HepG2 (cell line): ENCODE measurements around the gene LSM10. TPM values are rescaled to one million over a fixed set of nuclear protein-coding genes. Genes with fewer than 3 reads are reported as not detected.

Experiments used
- ATAD3A ChIP-seq: sonication (generic); formaldehyde crosslinking; IDR thresholded peaks from 2 replicates; pipeline ENCODE4 v1.4.0; 2020; ENCODE audit warnings: missing genetic modification reagents
- EZH2 ChIP-seq: conservative IDR thresholded peaks from 2 replicates; pipeline ENCODE4 v1.6.1; 2012; ENCODE audit warnings: mild to moderate bottlenecking, low read depth, low read length, moderate library complexity
- HNRNPK ChIP-seq: fragments of 200-400 bp; formaldehyde crosslinking; IDR thresholded peaks from 2 replicates; pipeline ENCODE4 v1.6.1; 2018; ENCODE audit warnings: low read length, low read depth, moderate library complexity, mild to moderate bottlenecking; ENCODE audit not compliant: poor library complexity, severe bottlenecking
- IRF2 ChIP-seq: IDR thresholded peaks from 2 replicates; pipeline ENCODE4 v1.6.1; 2018; ENCODE audit warnings: missing genetic modification reagents, missing compliant biosample characterization
- KAT7 ChIP-seq: IDR thresholded peaks from 2 replicates; pipeline ENCODE4 v1.6.1; 2018; ENCODE audit warnings: borderline replicate concordance, missing compliant biosample characterization
- MED8 ChIP-seq: sonication (generic); formaldehyde crosslinking; IDR thresholded peaks from 2 replicates; pipeline ENCODE4 v1.8.1; 2023; ENCODE audit warnings: mild to moderate bottlenecking, missing genetic modification reagents; ENCODE audit not compliant: insufficient replicate concordance
- MTA1 ChIP-seq: sonication (generic); formaldehyde crosslinking; IDR thresholded peaks from 2 replicates; pipeline ENCODE4 v1.4.0; 2020; ENCODE audit warnings: missing genetic modification reagents, mild to moderate bottlenecking, borderline replicate concordance
- NFKB2 ChIP-seq: sonication (generic); formaldehyde crosslinking; IDR thresholded peaks from 2 replicates; pipeline ENCODE4 v1.4.0; 2020; ENCODE audit warnings: missing genetic modification reagents, borderline replicate concordance
- NFRKB ChIP-seq: fragments of 450-650 bp; IDR thresholded peaks from 2 replicates; pipeline ENCODE4 v1.6.1; 2017
- SMC3 ChIP-seq: IDR thresholded peaks from 2 replicates; pipeline ENCODE4 v1.6.1; 2011; ENCODE audit warnings: low read length, improper control_type of control experiment
- ZBTB7A ChIP-seq: sonication (generic); formaldehyde crosslinking; IDR thresholded peaks from 2 replicates; pipeline ENCODE4 v1.8.0; 2022; ENCODE audit warnings: mild to moderate bottlenecking, missing genetic modification reagents
- ZIK1 ChIP-seq: sonication (generic); formaldehyde crosslinking; IDR thresholded peaks from 2 replicates; pipeline ENCODE4 v1.5.0; 2020; ENCODE audit warnings: mild to moderate bottlenecking, low read depth, missing genetic modification reagents, borderline replicate concordance
- ZNF235 ChIP-seq: sonication (generic); formaldehyde crosslinking; IDR thresholded peaks from 2 replicates; pipeline ENCODE4 v1.8.1; 2023; ENCODE audit warnings: mild to moderate bottlenecking, missing genetic modification reagents, borderline replicate concordance
- ZNF558 ChIP-seq: sonication (generic); formaldehyde crosslinking; IDR thresholded peaks from 2 replicates; pipeline ENCODE4 v1.9.0; 2022; ENCODE audit warnings: mild to moderate bottlenecking, missing genetic modification reagents, borderline replicate concordance
- ZNF598 ChIP-seq: sonication (generic); formaldehyde crosslinking; IDR thresholded peaks from 2 replicates; pipeline ENCODE4 v1.5.1; 2020; ENCODE audit warnings: mild to moderate bottlenecking, missing genetic modification reagents, borderline replicate concordance
- ZNF709 ChIP-seq: sonication (generic); formaldehyde crosslinking; IDR thresholded peaks from 2 replicates; pipeline ENCODE4 v1.5.0; 2020; ENCODE audit warnings: mild to moderate bottlenecking, missing genetic modification reagents
- ZNF766 ChIP-seq: sonication (generic); formaldehyde crosslinking; IDR thresholded peaks from 2 replicates; pipeline ENCODE4 v1.5.0; 2020; ENCODE audit warnings: missing genetic modification reagents, borderline replicate concordance
- ZSCAN21 ChIP-seq: sonication (generic); formaldehyde crosslinking; IDR thresholded peaks from 2 replicates; pipeline ENCODE4 v1.8.0; 2022; ENCODE audit warnings: mild to moderate bottlenecking, missing genetic modification reagents, moderate library complexity, borderline replicate concordance
- polyA plus RNA-seq, 8 experiments: library from polyadenylated mRNA; depleted of rRNA in 3 of 8; stranded (reverse) in 7 of 8; unstranded in 1 of 8; fragments of >200 nt; fragmentation: Illumina TruSeq in 4 of 8; extraction: Trizol in 4 of 8; gene quantifications; 2 replicates each; pipeline versions ENCODE4 v1.2.1 to v1.2.3, GENCODE V29; 2011 to 2016; ENCODE audit warnings: low read depth in 4 of 8, missing spikeins in 1 of 8, mixed read lengths in 1 of 8; ENCODE audit not compliant: insufficient read depth in 1 of 8
- total RNA-seq, 5 experiments: library from RNA; depleted of rRNA; stranded (reverse); fragments of >200 nt; fragmentation: Illumina TruSeq; extraction: Trizol; gene quantifications; 2 replicates each; pipeline ENCODE4 v1.2.3, GENCODE V29; 2016; ENCODE audit warnings: low read depth in 1 of 5
- TF ChIP-seq, protein P1 (sequence below): fragments of 450-650 bp; IDR thresholded peaks from 2 replicates; pipeline ENCODE4 v1.6.1; 2017
- TF ChIP-seq, protein P2 (sequence below): sonication (generic); formaldehyde crosslinking; IDR thresholded peaks from 2 replicates; pipeline ENCODE4 v1.4.0; 2020; ENCODE audit warnings: mild to moderate bottlenecking, missing genetic modification reagents, borderline replicate concordance
- TF ChIP-seq, protein P3 (sequence below): sonication (generic); formaldehyde crosslinking; IDR thresholded peaks from 2 replicates; pipeline ENCODE4 v1.8.1; 2023; ENCODE audit warnings: mild to moderate bottlenecking, inconsistent platforms, moderate library complexity, missing genetic modification reagents, borderline replicate concordance
- TF ChIP-seq, protein P4 (sequence below): IDR thresholded peaks from 2 replicates; pipeline ENCODE4 v1.6.1; 2016; ENCODE audit warnings: missing biosample characterization, missing genetic modification reagents, low read depth

LSM10 gene
- total and polyA plus RNA-seq, 2 of the 13 experiments (the other 11 are each of a cell fraction or from before 2014, with no cell fraction given), result 14.0 to 52.0 TPM

DNA sequence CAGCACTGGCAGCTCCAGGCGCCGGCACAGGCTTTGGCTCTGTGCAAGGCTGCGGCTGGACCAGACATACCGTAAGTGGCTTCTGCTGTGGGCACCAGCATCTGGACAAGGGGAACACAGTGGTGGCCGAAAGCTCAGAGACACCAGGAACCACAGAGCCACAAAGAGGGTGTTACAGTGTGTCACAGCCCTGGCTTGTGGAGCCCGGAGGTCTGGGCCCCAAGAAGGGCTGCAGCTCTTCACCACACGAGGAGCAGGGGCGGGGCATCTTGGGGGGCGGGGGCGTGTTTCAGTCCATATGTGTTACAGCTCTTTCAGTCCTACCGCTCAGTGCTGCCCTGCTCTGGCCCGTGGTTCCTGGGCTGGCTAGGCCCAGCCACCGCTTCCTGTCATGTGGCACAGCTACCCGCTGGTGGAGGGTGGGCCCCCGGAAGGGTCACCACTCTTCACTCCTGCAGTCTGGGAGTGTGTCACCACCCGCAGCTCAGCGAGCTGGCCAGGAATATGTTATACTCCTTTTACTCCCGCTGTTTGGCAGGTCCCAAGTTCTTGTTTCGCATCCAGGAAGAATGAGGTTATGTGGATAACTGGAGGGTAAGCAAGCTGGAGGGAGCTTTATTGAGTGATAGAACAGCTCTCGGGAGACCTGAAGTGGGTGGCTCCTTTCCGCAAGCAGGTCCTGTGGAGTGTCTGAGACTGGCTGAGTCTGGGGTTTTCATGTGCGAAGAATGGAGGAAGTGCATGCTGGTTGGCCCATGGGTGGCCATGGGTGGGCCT, 3.3 kb upstream of the LSM10 start (continued):
- TF ChIP-seq ZNF598 (CRISPR knock-in tag) (no peak; the same call in 1 of the 2 replicates), ZNF709 (CRISPR knock-in tag) (no peak), HNRNPK (no peak), NFKB2 (CRISPR knock-in tag) (no peak; the same call in 1 of the 2 replicates), ZNF766 (CRISPR knock-in tag) (no peak), ZIK1 (CRISPR knock-in tag) (no peak; the same call in 1 of the 2 replicates), ZBTB7A (no peak; the same call in 1 of the 2 replicates), MTA1 (CRISPR knock-in tag) (no peak), MED8 (CRISPR knock-in tag) (peak; percentile 39), ZSCAN21 (CRISPR knock-in tag) (no peak), SMC3 (0 out of 2 replicates have a peak, but pooled peaks have one; percentile 6), ATAD3A (CRISPR knock-in tag) (no peak), EZH2 (no peak), KAT7 (0 out of 2 replicates have a peak, but pooled peaks have one; percentile 28), NFRKB (no peak), ZNF558 (CRISPR knock-in tag) (peak; percentile 51; the same call in 1 of the 2 replicates), ZNF235 (CRISPR knock-in tag) (peak; percentile 26; the same call in 1 of the 2 replicates), IRF2 (CRISPR knock-in tag) (peak; percentile 57)
- TF ChIP-seq, protein P1, sequence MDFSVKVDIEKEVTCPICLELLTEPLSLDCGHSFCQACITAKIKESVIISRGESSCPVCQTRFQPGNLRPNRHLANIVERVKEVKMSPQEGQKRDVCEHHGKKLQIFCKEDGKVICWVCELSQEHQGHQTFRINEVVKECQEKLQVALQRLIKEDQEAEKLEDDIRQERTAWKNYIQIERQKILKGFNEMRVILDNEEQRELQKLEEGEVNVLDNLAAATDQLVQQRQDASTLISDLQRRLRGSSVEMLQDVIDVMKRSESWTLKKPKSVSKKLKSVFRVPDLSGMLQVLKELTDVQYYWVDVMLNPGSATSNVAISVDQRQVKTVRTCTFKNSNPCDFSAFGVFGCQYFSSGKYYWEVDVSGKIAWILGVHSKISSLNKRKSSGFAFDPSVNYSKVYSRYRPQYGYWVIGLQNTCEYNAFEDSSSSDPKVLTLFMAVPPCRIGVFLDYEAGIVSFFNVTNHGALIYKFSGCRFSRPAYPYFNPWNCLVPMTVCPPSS, result no peak
- TF ChIP-seq, protein P2, sequence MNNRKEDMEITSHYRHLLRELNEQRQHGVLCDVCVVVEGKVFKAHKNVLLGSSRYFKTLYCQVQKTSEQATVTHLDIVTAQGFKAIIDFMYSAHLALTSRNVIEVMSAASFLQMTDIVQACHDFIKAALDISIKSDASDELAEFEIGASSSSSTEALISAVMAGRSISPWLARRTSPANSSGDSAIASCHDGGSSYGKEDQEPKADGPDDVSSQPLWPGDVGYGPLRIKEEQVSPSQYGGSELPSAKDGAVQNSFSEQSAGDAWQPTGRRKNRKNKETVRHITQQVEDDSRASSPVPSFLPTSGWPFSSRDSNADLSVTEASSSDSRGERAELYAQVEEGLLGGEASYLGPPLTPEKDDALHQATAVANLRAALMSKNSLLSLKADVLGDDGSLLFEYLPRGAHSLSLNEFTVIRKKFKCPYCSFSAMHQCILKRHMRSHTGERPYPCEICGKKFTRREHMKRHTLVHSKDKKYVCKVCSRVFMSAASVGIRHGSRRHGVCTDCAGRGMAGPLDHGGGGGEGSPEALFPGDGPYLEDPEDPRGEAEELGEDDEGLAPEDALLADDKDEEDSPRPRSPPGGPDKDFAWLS (CRISPR knock-in tag), result no peak
- TF ChIP-seq, protein P3, sequence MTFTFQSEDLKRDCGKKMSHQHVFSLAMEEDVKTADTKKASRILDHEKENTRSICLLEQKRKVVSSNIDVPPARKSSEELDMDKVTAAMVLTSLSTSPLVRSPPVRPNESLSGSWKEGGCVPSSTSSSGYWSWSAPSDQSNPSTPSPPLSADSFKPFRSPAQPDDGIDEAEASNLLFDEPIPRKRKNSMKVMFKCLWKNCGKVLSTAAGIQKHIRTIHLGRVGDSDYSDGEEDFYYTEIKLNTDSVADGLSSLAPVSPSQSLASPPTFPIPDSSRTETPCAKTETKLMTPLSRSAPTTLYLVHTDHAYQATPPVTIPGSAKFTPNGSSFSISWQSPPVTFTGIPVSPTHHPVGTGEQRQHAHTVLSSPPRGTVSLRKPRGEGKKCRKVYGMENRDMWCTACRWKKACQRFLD, result peak; percentile 31; the same call in 1 of the 2 replicates
- TF ChIP-seq, protein P4, sequence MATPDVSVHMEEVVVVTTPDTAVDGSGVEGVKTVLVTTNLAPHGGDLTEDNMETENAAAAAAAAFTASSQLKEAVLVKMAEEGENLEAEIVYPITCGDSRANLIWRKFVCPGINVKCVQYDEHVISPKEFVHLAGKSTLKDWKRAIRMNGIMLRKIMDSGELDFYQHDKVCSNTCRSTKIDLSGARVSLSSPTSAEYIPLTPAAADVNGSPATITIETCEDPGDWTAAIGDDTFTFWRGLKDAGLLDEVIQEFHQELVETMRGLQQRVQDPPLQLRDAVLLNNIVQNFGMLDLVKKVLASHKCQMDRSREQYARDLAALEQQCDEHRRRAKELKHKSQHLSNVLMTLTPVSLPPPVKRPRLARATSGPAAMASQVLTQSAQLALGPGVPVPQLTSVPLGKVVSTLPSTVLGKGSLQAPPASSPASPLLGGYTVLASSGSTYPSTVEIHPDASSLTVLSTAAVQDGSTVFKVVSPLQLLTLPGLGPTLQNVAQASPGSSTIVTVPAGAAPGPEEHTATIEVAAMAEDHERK, result no peak
